Body of pancreas (tissue), 4 donors: ENCODE results near the gene CPNE2.

Experiments
- CTCF ChIP-seq, 7 experiments: fragments of 450-650 bp in 4 of 7; fragments of 200-600 bp in 3 of 7; sonication (generic) in 3 of 7; IDR thresholded peaks; one replicate each; pipeline ENCODE4 v1.5.1; 2016 to 2019; ENCODE audit warnings: antibody characterized with exemption in 7 of 7
- POLR2A ChIP-seq, 3 donors: fragments of 450-650 bp; IDR thresholded peaks; one replicate each; pipeline ENCODE4 v1.6.1; 2016; ENCODE audit warnings: antibody characterized with exemption in 3 of 3, mild to moderate bottlenecking in 2 of 3

- TF ChIP-seq POLR2A (IDR thresholded peaks at IDR 0.05) (no peak), CTCF (IDR thresholded peaks at IDR 0.05) (no peak)
These were observed 44.7 kb downstream of the CPNE2 start for GRCh38 chr16:57137043-57137442.
